ENCODE results near the gene CHN1.

GRCh38 chr2:174870787-174871186 lies 134.4 kb downstream of the CHN1 start:
- TF ChIP-seq CTCF (IDR thresholded peaks at IDR 0.05) = no peak
- no peak for TF ChIP-seq POLR2AphosphoS5 (IDR thresholded peaks at IDR 0.05)
- no peak for TF ChIP-seq POLR2A (IDR thresholded peaks at IDR 0.05)

Measured in upper lobe of left lung (tissue), 4 donors.